CD4-positive, CD25-positive, alpha-beta regulatory T cell (primary cell): Measurements from ENCODE around the gene DSC3. TPM values are rescaled to one million over a fixed set of nuclear protein-coding genes. Genes with fewer than 3 reads are reported as not detected.

ENCODE experiments used
- ATAC-seq, 2 donors: fragments of 150-1000 bp; cut with Tn5 transposase; one replicate each; pipeline ENCODE4 v1.10.0; 2021; ENCODE audit warnings: low read depth in 2 of 2, moderate number of reproducible peaks in 2 of 2, moderate library complexity in 1 of 2
- DNase-seq, 3 donors: peaks; one replicate each; pipeline versions ENCODE4 v3.0.0 to v3.0.0-alpha.2; 2012 to 2022; ENCODE audit warnings: mixed read lengths in 1 of 3
- H3K27ac ChIP-seq: one replicate; pipeline ENCODE4 v1.7.0; 2013; ENCODE audit warnings: mild to moderate bottlenecking, low read length; ENCODE audit not compliant: insufficient read depth, poor library complexity, severe bottlenecking
- H3K27me3 ChIP-seq: one replicate; pipeline ENCODE4 v1.7.0; 2013; ENCODE audit warnings: low read length; ENCODE audit not compliant: control insufficient read depth, insufficient read depth
- H3K36me3 ChIP-seq: one replicate; pipeline ENCODE4 v1.7.0; 2013; ENCODE audit warnings: mild to moderate bottlenecking, low read length, moderate library complexity; ENCODE audit not compliant: control insufficient read depth, insufficient read depth
- H3K4me1 ChIP-seq: 2 replicates; pipeline ENCODE4 v1.7.0; 2013; ENCODE audit warnings: mild to moderate bottlenecking, low read length; ENCODE audit not compliant: insufficient read depth, control insufficient read depth, poor library complexity, severe bottlenecking
- H3K4me3 ChIP-seq: one replicate; pipeline ENCODE4 v1.7.0; 2013; ENCODE audit warnings: low read depth, mild to moderate bottlenecking, low read length, moderate library complexity
- H3K9me3 ChIP-seq, 2 experiments: 1 replicate in 1 of 2; 2 replicates in 1 of 2; pipeline ENCODE4 v1.7.0; 2013; ENCODE audit warnings: low read length in 2 of 2, mild to moderate bottlenecking in 1 of 2, moderate library complexity in 1 of 2; ENCODE audit not compliant: control insufficient read depth in 2 of 2
- H3K27ac Mint-ChIP-seq, 3 donors: one replicate each; pipeline ENCODE4 v1.8.0; 2020 to 2022; ENCODE audit warnings: mild to moderate bottlenecking in 3 of 3, mixed read lengths in 3 of 3, moderate library complexity in 2 of 3
- H3K27me3 Mint-ChIP-seq: one replicate; pipeline ENCODE4 v1.8.0; 2022; ENCODE audit warnings: mild to moderate bottlenecking, mixed read lengths
- H3K36me3 Mint-ChIP-seq: one replicate; pipeline ENCODE4 v1.8.0; 2020; ENCODE audit warnings: mixed read lengths
- H3K4me1 Mint-ChIP-seq, 4 donors: one replicate each; pipeline ENCODE4 v1.8.0; 2020 to 2022; ENCODE audit warnings: mixed read lengths in 4 of 4, mild to moderate bottlenecking in 1 of 4
- H3K4me3 Mint-ChIP-seq, 4 donors: one replicate each; pipeline ENCODE4 v1.8.0; 2020 to 2022; ENCODE audit warnings: mild to moderate bottlenecking in 4 of 4, mixed read lengths in 4 of 4, moderate library complexity in 3 of 4
- H3K9me3 Mint-ChIP-seq, 7 donors: one replicate each; pipeline ENCODE4 v1.8.0; 2020 to 2022; ENCODE audit warnings: mixed read lengths in 7 of 7, mild to moderate bottlenecking in 3 of 7, moderate library complexity in 2 of 7
- polyA plus RNA-seq, 4 donors: library from polyadenylated mRNA; unstranded; fragments of 300-500 nt; fragmentation: Illumina TruSeq; gene quantifications; one replicate each; pipeline ENCODE4 v1.2.3, GENCODE V29; 2021
- total RNA-seq: library from RNA; stranded (reverse); gene quantifications from one replicate; pipeline ENCODE4 v1.2.3, GENCODE V29; 2022

Gene DSC3
- total and polyA plus RNA-seq, 5 donors from 2014 or later, result not detected

- Mint-ChIP-seq H3K27me3 (no peaks in the 10 kb centered on the region), H3K4me3 (no peak overlapping the region), H3K9me3 (peaks cover 0 to 8% (median 1%) of the 10 kb centered on the region in 7 donors), H3K27ac (no peak overlapping the region), H3K4me1 (no peaks in the 10 kb centered on the region), H3K36me3 (no peaks in the 10 kb centered on the region)
- H3K4me3 ChIP-seq, result no peak overlapping the region
- DNase-seq (no peak), ATAC-seq (no peak)
- H3K9me3 ChIP-seq, result no peaks in the 10 kb centered on the region
- H3K27ac ChIP-seq, result no peak overlapping the region
- H3K36me3 ChIP-seq, result no peaks in the 10 kb centered on the region
- no peaks in the 10 kb centered on the region for H3K27me3 ChIP-seq
- H3K4me1 ChIP-seq, result no peaks in the 10 kb centered on the region
These were observed 22.7 kb upstream of the DSC3 start for GRCh38 chr18:31065036-31065773.

GRCh38 chr18:31064130-31064529 is 21.6 kb upstream of the DSC3 start:
- ATAC-seq, result no peak
- no peaks in the 10 kb centered on the region for H3K36me3 Mint-ChIP-seq
- H3K9me3 ChIP-seq, result no peaks in the 10 kb centered on the region
- no peaks in the 10 kb centered on the region for H3K36me3 ChIP-seq
- H3K27me3 ChIP-seq, result no peaks in the 10 kb centered on the region
- peaks cover 0 to 9% (median 1%) of the 10 kb centered on the region in 7 donors for H3K9me3 Mint-ChIP-seq
- no peak overlapping the region for H3K4me3 Mint-ChIP-seq
- no peaks in the 10 kb centered on the region for H3K27me3 Mint-ChIP-seq
- H3K4me1 Mint-ChIP-seq, result no peaks in the 10 kb centered on the region
- H3K27ac Mint-ChIP-seq, result no peak overlapping the region
- no peak for DNase-seq
- no peak overlapping the region for H3K27ac ChIP-seq
- H3K4me3 ChIP-seq, result no peak overlapping the region
- H3K4me1 ChIP-seq, result no peaks in the 10 kb centered on the region

GRCh38 chr18:31061945-31062344 is 19.4 kb upstream of the DSC3 start:
- Mint-ChIP-seq H3K9me3 (peaks cover 0 to 8% (median 2%) of the 10 kb centered on the region in 7 donors), H3K27ac (no peak overlapping the region), H3K27me3 (no peaks in the 10 kb centered on the region), H3K36me3 (no peaks in the 10 kb centered on the region), H3K4me3 (no peak overlapping the region), H3K4me1 (no peaks in the 10 kb centered on the region)
- H3K27me3 ChIP-seq, result no peaks in the 10 kb centered on the region
- H3K36me3 ChIP-seq, result no peaks in the 10 kb centered on the region
- ATAC-seq (no peak), DNase-seq (no peak)
- no peaks in the 10 kb centered on the region for H3K9me3 ChIP-seq
- H3K4me3 ChIP-seq, result no peak overlapping the region
- no peak overlapping the region for H3K27ac ChIP-seq
- no peaks in the 10 kb centered on the region for H3K4me1 ChIP-seq

- no peaks in the 10 kb centered on the region for H3K4me1 ChIP-seq
- Mint-ChIP-seq H3K4me3 (no peak overlapping the region), H3K27ac (no peak overlapping the region), H3K27me3 (no peaks in the 10 kb centered on the region), H3K9me3 (peaks cover 0 to 11% (median 5%) of the 10 kb centered on the region in 7 donors), H3K36me3 (no peaks in the 10 kb centered on the region), H3K4me1 (no peaks in the 10 kb centered on the region)
- no peaks in the 10 kb centered on the region for H3K36me3 ChIP-seq
- no peak for DNase-seq
- no peak overlapping the region for H3K4me3 ChIP-seq
- no peak for ATAC-seq
- H3K9me3 ChIP-seq, result no peaks in the 10 kb centered on the region
- H3K27ac ChIP-seq, result no peak overlapping the region
- H3K27me3 ChIP-seq, result no peaks in the 10 kb centered on the region
These were observed 16.4 kb upstream of the DSC3 start for GRCh38 chr18:31058897-31059296.

- H3K4me1 Mint-ChIP-seq, result no peaks in the 10 kb centered on the region
- Histone ChIP-seq H3K27ac (no peak overlapping the region), H3K36me3 (no peaks in the 10 kb centered on the region), H3K27me3 (no peaks in the 10 kb centered on the region), H3K9me3 (no peaks in the 10 kb centered on the region), H3K4me3 (no peak overlapping the region), H3K4me1 (no peaks in the 10 kb centered on the region)
- H3K4me3 Mint-ChIP-seq, result no peak overlapping the region
- no peaks in the 10 kb centered on the region for H3K27me3 Mint-ChIP-seq
- no peak overlapping the region for H3K27ac Mint-ChIP-seq
- H3K36me3 Mint-ChIP-seq, result no peaks in the 10 kb centered on the region
- no peak for DNase-seq
- ATAC-seq, result no peak
- peaks cover 0 to 11% (median 5%) of the 10 kb centered on the region in 7 donors for H3K9me3 Mint-ChIP-seq
These were observed 15.4 kb upstream of the DSC3 start for GRCh38 chr18:31057917-31058316.

- Mint-ChIP-seq H3K27ac (no peak overlapping the region), H3K27me3 (no peaks in the 10 kb centered on the region), H3K4me3 (no peak overlapping the region), H3K9me3 (peaks cover 1 to 18% (median 9%) of the 10 kb centered on the region in 7 donors), H3K4me1 (no peaks in the 10 kb centered on the region), H3K36me3 (no peaks in the 10 kb centered on the region)
- Histone ChIP-seq H3K4me3 (no peak overlapping the region), H3K36me3 (no peaks in the 10 kb centered on the region), H3K27me3 (no peaks in the 10 kb centered on the region), H3K4me1 (no peaks in the 10 kb centered on the region), H3K9me3 (no peaks in the 10 kb centered on the region), H3K27ac (no peak overlapping the region)
- DNase-seq (no peak), ATAC-seq (no peak)
These were observed 14.5 kb upstream of the DSC3 start for GRCh38 chr18:31057051-31057450.

- Histone ChIP-seq H3K27ac (no peak overlapping the region), H3K36me3 (no peaks in the 10 kb centered on the region), H3K9me3 (no peaks in the 10 kb centered on the region), H3K4me1 (no peaks in the 10 kb centered on the region), H3K27me3 (no peaks in the 10 kb centered on the region), H3K4me3 (no peak overlapping the region)
- no peaks in the 10 kb centered on the region for H3K4me1 Mint-ChIP-seq
- ATAC-seq (no peak), DNase-seq (no peak)
- H3K4me3 Mint-ChIP-seq, result no peak overlapping the region
- H3K9me3 Mint-ChIP-seq, result peaks cover 1 to 23% (median 9%) of the 10 kb centered on the region in 7 donors
- H3K27ac Mint-ChIP-seq, result no peak overlapping the region
- no peaks in the 10 kb centered on the region for H3K36me3 Mint-ChIP-seq
- no peaks in the 10 kb centered on the region for H3K27me3 Mint-ChIP-seq
These were observed 13.8 kb upstream of the DSC3 start for GRCh38 chr18:31056296-31056695.

GRCh38 chr18:31050635-31051034 is 8.1 kb upstream of the DSC3 start:
- Mint-ChIP-seq H3K27ac (no peak overlapping the region), H3K27me3 (no peaks in the 10 kb centered on the region), H3K4me1 (no peaks in the 10 kb centered on the region), H3K9me3 (peaks cover 1 to 44% (median 10%) of the 10 kb centered on the region in 7 donors), H3K4me3 (no peak overlapping the region), H3K36me3 (no peaks in the 10 kb centered on the region)
- H3K27me3 ChIP-seq, result no peaks in the 10 kb centered on the region
- ATAC-seq, result no peak
- H3K27ac ChIP-seq, result no peak overlapping the region
- H3K9me3 ChIP-seq, result no peaks in the 10 kb centered on the region
- no peak overlapping the region for H3K4me3 ChIP-seq
- no peaks in the 10 kb centered on the region for H3K4me1 ChIP-seq
- no peaks in the 10 kb centered on the region for H3K36me3 ChIP-seq
- DNase-seq, result no peak
